Measurements from ENCODE around the gene CDH13. TPM values are rescaled to one million over a fixed set of nuclear protein-coding genes. Genes with fewer than 3 reads are reported as not detected.

Gene CDH13
- total and polyA plus RNA-seq, 10 of the 15 experiments (the other 5 are each of a cell fraction or from before 2014, with no cell fraction given) = under 0.01 to 0.05 TPM; not detected in 8

DNA sequence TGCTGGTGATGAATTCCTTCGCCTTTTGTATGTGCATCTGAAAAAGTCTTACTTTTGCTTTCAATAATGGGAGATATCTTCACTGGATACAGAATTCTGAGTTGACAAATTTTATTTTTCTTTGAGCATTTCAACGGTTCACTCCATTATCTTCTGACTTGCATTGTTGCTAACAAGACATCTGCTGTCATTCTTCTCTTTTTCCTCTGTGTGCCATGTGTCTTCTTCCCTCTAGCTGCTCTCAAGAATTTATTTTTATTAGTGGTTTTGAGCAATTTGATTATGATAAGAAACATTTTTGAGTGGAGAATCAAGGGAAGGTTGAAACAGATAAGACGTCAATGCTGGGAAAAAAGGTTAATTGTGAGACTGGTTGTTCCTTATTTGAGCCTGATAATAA, 471.8 kb downstream of the CDH13 start:
- Histone ChIP-seq H4K20me1 (ENCODE audit: control insufficient read depth, insufficient read depth) (no peaks in the 10 kb centered on the region), H3K36me3 (ENCODE audit: control insufficient read depth in 2 of 2, insufficient read depth in 2 of 2, low read length in 1 of 2) (no peaks in the 10 kb centered on the region), H2AFZ (ENCODE audit: control insufficient read depth, low read depth, low read length) (no peak overlapping the region), H3K4me1 (ENCODE audit: control insufficient read depth, insufficient read depth, low read length) (no peaks in the 10 kb centered on the region), H3K9ac (ENCODE audit: control insufficient read depth, insufficient read depth, low read length) (no peak overlapping the region), H3K9me3 (replicated peaks; ENCODE audit: control insufficient read depth, insufficient read depth, low read length) (no peaks in the 10 kb centered on the region; the same call in 2 of the 3 replicates), H3K4me2 (ENCODE audit: control insufficient read depth, insufficient read depth) (no peak overlapping the region), H3K79me2 (ENCODE audit: control insufficient read depth, insufficient read depth, low read length) (no peaks in the 10 kb centered on the region), H3K27me3 (replicated peaks in 1 of 2; ENCODE audit: control insufficient read depth in 2 of 2, insufficient read depth in 2 of 2, low read length in 1 of 2) (no peaks in the 10 kb centered on the region), H3K27ac (ENCODE audit: control insufficient read depth, insufficient read depth) (no peak overlapping the region), H3K4me3 (no peak overlapping the region)
- FAIRE-seq = no peak
- in situ Hi-C loops (cut with MboI) = no loop called here
- no peak for TF ChIP-seq FOXK2 (IDR thresholded peaks at IDR 0.05)
- no peak for TF ChIP-seq GATAD2B (conservative IDR thresholded peaks at IDR 0.05; ENCODE audit: low read depth)
- TF ChIP-seq, protein P1, sequence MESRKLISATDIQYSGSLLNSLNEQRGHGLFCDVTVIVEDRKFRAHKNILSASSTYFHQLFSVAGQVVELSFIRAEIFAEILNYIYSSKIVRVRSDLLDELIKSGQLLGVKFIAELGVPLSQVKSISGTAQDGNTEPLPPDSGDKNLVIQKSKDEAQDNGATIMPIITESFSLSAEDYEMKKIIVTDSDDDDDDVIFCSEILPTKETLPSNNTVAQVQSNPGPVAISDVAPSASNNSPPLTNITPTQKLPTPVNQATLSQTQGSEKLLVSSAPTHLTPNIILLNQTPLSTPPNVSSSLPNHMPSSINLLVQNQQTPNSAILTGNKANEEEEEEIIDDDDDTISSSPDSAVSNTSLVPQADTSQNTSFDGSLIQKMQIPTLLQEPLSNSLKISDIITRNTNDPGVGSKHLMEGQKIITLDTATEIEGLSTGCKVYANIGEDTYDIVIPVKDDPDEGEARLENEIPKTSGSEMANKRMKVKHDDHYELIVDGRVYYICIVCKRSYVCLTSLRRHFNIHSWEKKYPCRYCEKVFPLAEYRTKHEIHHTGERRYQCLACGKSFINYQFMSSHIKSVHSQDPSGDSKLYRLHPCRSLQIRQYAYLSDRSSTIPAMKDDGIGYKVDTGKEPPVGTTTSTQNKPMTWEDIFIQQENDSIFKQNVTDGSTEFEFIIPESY (IDR thresholded peaks at IDR 0.05) = no peak
- no peak for TF ChIP-seq NR2C2 (IDR thresholded peaks at IDR 0.05; ENCODE audit: borderline replicate concordance, control insufficient read depth, insufficient read length, low read depth)
- no peak for TF ChIP-seq ETV6 (conservative IDR thresholded peaks at IDR 0.05 in 1 of 2, IDR thresholded peaks at IDR 0.05 in 1 of 2; ENCODE audit: borderline replicate concordance in 1 of 2, low read depth in 1 of 2)
- TF ChIP-seq, protein P2, sequence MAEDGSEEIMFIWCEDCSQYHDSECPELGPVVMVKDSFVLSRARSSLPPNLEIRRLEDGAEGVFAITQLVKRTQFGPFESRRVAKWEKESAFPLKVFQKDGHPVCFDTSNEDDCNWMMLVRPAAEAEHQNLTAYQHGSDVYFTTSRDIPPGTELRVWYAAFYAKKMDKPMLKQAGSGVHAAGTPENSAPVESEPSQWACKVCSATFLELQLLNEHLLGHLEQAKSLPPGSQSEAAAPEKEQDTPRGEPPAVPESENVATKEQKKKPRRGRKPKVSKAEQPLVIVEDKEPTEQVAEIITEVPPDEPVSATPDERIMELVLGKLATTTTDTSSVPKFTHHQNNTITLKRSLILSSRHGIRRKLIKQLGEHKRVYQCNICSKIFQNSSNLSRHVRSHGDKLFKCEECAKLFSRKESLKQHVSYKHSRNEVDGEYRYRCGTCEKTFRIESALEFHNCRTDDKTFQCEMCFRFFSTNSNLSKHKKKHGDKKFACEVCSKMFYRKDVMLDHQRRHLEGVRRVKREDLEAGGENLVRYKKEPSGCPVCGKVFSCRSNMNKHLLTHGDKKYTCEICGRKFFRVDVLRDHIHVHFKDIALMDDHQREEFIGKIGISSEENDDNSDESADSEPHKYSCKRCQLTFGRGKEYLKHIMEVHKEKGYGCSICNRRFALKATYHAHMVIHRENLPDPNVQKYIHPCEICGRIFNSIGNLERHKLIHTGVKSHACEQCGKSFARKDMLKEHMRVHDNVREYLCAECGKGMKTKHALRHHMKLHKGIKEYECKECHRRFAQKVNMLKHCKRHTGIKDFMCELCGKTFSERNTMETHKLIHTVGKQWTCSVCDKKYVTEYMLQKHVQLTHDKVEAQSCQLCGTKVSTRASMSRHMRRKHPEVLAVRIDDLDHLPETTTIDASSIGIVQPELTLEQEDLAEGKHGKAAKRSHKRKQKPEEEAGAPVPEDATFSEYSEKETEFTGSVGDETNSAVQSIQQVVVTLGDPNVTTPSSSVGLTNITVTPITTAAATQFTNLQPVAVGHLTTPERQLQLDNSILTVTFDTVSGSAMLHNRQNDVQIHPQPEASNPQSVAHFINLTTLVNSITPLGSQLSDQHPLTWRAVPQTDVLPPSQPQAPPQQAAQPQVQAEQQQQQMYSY (CRISPR knock-in tag; IDR thresholded peaks at IDR 0.05) = no peak
- TF ChIP-seq, protein P3, sequence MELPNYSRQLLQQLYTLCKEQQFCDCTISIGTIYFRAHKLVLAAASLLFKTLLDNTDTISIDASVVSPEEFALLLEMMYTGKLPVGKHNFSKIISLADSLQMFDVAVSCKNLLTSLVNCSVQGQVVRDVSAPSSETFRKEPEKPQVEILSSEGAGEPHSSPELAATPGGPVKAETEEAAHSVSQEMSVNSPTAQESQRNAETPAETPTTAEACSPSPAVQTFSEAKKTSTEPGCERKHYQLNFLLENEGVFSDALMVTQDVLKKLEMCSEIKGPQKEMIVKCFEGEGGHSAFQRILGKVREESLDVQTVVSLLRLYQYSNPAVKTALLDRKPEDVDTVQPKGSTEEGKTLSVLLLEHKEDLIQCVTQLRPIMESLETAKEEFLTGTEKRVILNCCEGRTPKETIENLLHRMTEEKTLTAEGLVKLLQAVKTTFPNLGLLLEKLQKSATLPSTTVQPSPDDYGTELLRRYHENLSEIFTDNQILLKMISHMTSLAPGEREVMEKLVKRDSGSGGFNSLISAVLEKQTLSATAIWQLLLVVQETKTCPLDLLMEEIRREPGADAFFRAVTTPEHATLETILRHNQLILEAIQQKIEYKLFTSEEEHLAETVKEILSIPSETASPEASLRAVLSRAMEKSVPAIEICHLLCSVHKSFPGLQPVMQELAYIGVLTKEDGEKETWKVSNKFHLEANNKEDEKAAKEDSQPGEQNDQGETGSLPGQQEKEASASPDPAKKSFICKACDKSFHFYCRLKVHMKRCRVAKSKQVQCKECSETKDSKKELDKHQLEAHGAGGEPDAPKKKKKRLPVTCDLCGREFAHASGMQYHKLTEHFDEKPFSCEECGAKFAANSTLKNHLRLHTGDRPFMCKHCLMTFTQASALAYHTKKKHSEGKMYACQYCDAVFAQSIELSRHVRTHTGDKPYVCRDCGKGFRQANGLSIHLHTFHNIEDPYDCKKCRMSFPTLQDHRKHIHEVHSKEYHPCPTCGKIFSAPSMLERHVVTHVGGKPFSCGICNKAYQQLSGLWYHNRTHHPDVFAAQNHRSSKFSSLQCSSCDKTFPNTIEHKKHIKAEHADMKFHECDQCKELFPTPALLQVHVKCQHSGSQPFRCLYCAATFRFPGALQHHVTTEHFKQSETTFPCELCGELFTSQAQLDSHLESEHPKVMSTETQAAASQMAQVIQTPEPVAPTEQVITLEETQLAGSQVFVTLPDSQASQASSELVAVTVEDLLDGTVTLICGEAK (IDR thresholded peaks at IDR 0.05; ENCODE audit: borderline replicate concordance) = no peak
- TF ChIP-seq RUNX3 (IDR thresholded peaks at IDR 0.05; ENCODE audit: low read length) = no peak
- no peak for TF ChIP-seq ZNF274 (IDR thresholded peaks at IDR 0.05; ENCODE audit: insufficient read depth, insufficient read length)
- TF ChIP-seq ZNF24 (IDR thresholded peaks at IDR 0.05) = no peak
- 15% methylated on average over 3 of the region's 3 CpGs for WGBS (ENCODE audit: insufficient coverage, insufficient replicate concordance, low lambda C conversion rate, missing lambda C conversion rate)
- intact Hi-C loops (cut with micrococcal nuclease; ENCODE audit: unreplicated experiment) = no loop called here
- ChIA-PET RAD21 (ENCODE audit: unreplicated experiment) (no interaction called here), SMC1A (ENCODE audit: uncharacterized antibody, unreplicated experiment) (no interaction called here), POLR2A (no interaction called here), CTCF (no interaction called here)
- DNase-seq (ENCODE audit: low read depth, low spot score) = no peak
- ATAC-seq = no peak
- BruUV-seq (replicated peaks) = no TSS peak
